Measurements from ENCODE around the gene MELK. TPM values are rescaled to one million over a fixed set of nuclear protein-coding genes. Genes with fewer than 3 reads are reported as not detected.

Gene MELK
- total RNA-seq, 1 donor from 2014 or later = 1.2 TPM

DNA sequence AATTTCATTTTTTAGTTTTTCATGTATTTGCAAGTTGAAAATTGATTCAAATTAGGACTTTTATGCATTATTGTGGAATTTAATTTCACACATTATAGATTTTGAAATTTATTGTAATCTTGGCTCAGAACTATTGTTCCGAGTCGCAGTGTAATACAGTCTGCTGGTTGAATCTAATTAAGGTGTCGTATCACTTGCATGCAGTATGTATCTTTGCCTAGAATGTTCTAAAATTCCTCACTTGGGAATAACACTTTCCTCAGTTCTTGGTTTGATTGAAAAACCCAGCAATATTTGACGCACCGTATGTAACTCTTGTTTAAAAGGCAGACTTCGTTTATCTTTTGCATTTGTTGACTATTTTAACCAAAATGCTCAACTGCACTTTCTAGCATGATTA, 49.4 kb downstream of the MELK start:
- H3K36me3 Mint-ChIP-seq (ENCODE audit: low read depth) = no peaks in the 10 kb centered on the region

DNA sequence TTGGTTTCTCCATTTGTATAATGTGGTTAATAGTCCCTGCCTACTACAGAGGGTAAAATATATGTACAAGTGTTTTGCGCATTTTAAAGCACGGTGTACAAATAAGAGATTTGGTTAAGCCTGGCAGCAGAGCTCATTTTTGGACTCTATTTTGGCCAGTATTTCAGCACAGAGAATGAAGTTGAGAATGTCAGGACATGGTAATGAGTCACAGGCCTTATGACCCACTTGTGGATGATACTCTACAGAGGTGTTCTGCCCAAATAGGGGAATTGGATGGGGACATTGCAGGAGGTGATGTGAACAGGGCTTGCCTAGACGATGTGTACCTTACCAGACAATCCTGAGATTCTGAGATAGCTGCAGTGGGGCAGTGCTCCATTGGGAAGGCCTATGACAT, 50.6 kb downstream of the MELK start:
- ChIA-PET CTCF (no interaction called here), POLR2A (no interaction called here)
- ATAC-seq (ENCODE audit: low read depth) (no peak), DNase-seq (no peak)
- Mint-ChIP-seq H3K36me3 (ENCODE audit: low read depth) (no peaks in the 10 kb centered on the region), H3K4me1 (no peaks in the 10 kb centered on the region), H3K4me3 (no peak overlapping the region), H3K9me3 (no peaks in the 10 kb centered on the region), H3K27me3 (no peaks in the 10 kb centered on the region), H3K27ac (no peak overlapping the region)
- intact Hi-C loops (cut with micrococcal nuclease) = loop anchor here (5.0 kb wide), 1 partner anchor 39 kb away; no protein-coding TSS in a partner anchor
- TF ChIP-seq, protein P1, sequence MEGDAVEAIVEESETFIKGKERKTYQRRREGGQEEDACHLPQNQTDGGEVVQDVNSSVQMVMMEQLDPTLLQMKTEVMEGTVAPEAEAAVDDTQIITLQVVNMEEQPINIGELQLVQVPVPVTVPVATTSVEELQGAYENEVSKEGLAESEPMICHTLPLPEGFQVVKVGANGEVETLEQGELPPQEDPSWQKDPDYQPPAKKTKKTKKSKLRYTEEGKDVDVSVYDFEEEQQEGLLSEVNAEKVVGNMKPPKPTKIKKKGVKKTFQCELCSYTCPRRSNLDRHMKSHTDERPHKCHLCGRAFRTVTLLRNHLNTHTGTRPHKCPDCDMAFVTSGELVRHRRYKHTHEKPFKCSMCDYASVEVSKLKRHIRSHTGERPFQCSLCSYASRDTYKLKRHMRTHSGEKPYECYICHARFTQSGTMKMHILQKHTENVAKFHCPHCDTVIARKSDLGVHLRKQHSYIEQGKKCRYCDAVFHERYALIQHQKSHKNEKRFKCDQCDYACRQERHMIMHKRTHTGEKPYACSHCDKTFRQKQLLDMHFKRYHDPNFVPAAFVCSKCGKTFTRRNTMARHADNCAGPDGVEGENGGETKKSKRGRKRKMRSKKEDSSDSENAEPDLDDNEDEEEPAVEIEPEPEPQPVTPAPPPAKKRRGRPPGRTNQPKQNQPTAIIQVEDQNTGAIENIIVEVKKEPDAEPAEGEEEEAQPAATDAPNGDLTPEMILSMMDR (IDR thresholded peaks at IDR 0.05) = no peak

More for the DNA sequence above, 49.4 kb downstream of the MELK start:
- ATAC-seq (ENCODE audit: low read depth) (no peak), DNase-seq (no peak)
- H3K4me1 Mint-ChIP-seq = no peaks in the 10 kb centered on the region
- H3K4me3 Mint-ChIP-seq = no peak overlapping the region
- H3K27me3 Mint-ChIP-seq = no peaks in the 10 kb centered on the region
- ChIA-PET POLR2A (no interaction called here), CTCF (interaction anchor here (1.9 kb wide), 1 partner anchor 10 kb away, joined by 6 read pairs; no protein-coding TSS in a partner anchor)
- no peaks in the 10 kb centered on the region for H3K9me3 Mint-ChIP-seq
- H3K27ac Mint-ChIP-seq = no peak overlapping the region
- TF ChIP-seq, protein P1 (IDR thresholded peaks at IDR 0.05) = no peak
- intact Hi-C loops (cut with micrococcal nuclease) = loop anchor here (5.0 kb wide), 1 partner anchor 40 kb away; no protein-coding TSS in a partner anchor

DNA sequence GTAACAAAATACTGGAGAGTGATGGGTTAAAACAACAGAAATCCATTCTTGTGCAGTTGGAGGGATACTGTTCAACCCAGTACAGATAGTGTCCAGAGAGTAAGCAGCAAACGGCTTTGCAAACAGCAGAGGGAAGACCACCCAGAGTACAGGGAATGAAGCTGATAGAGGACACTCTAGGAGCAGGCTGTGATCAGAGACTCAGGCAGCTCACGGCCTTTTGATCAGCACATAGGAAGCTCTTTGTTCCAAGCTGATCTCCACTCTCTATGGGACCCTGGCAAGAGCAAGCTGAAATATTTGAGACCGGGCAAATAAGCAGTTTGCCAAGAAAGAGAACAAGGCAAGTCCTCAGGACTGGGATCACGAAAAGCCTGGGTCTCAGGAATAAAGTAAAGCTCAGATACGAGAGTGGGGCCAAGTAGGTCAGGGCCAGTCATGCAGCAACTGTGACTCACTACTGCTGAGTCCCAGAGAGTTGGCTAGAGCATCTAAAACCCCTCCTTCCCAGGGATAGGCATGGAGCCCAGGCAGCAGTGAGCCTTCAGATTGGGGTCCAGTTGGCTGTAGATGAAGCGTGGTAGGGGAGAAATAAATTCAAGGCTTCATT, 52.4 kb downstream of the MELK start:
- TF ChIP-seq, protein P1 (IDR thresholded peaks at IDR 0.05) = no peak
- intact Hi-C loops (cut with micrococcal nuclease) = no loop called here
- Mint-ChIP-seq H3K4me3 (no peak overlapping the region), H3K9me3 (no peaks in the 10 kb centered on the region), H3K4me1 (no peaks in the 10 kb centered on the region), H3K27me3 (no peaks in the 10 kb centered on the region), H3K27ac (no peak overlapping the region), H3K36me3 (ENCODE audit: low read depth) (no peaks in the 10 kb centered on the region)
- CTCF ChIA-PET = interaction anchor here (1.0 kb wide), 1 partner anchor 103 kb away, joined by 3 read pairs; no protein-coding TSS in a partner anchor
- DNase-seq = no peak
- POLR2A ChIA-PET = no interaction called here
- ATAC-seq (ENCODE audit: low read depth) = no peak

DNA sequence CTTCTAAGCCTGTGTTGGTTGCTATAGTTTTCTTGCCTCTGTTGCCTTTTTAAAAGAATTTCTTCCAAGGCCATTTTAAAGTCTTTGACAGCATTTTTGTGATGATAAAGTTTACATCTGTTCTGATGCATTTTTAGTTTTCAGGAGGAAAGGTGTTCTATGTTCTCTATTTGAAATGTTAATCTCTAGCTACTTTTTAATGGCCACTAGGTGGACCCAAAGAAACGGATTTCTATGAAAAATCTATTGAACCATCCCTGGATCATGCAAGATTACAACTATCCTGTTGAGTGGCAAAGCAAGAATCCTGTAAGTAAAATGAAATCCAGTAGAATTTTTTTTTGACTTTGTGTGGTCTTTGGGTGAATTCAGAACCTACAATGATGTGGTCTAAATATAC, 60.2 kb downstream of the MELK start:
- no peak overlapping the region for H3K4me3 Mint-ChIP-seq
- H3K9me3 Mint-ChIP-seq = no peaks in the 10 kb centered on the region
- intact Hi-C loops (cut with micrococcal nuclease) = loop anchor here (1.0 to 10.0 kb wide), 6 partner anchors 96 to 876 kb away; no protein-coding TSS in a partner anchor
- no peak for DNase-seq
- H3K4me1 Mint-ChIP-seq = no peaks in the 10 kb centered on the region
- no peak for ATAC-seq (ENCODE audit: low read depth)
- no peak overlapping the region for H3K27ac Mint-ChIP-seq
- no peaks in the 10 kb centered on the region for H3K36me3 Mint-ChIP-seq (ENCODE audit: low read depth)
- ChIA-PET CTCF (interaction anchor here (0.6 to 1.9 kb wide), 16 partner anchors 9 to 762 kb away, joined by 3 to 37 read pairs (median 3); no protein-coding TSS in a partner anchor), POLR2A (interaction anchor here (1.0 to 1.4 kb wide), 2 partner anchors 96 to 98 kb away, joined by 3 to 5 read pairs; no protein-coding TSS in a partner anchor)
- no peaks in the 10 kb centered on the region for H3K27me3 Mint-ChIP-seq
- TF ChIP-seq, protein P1 (IDR thresholded peaks at IDR 0.05) = peak; percentile 24

DNA sequence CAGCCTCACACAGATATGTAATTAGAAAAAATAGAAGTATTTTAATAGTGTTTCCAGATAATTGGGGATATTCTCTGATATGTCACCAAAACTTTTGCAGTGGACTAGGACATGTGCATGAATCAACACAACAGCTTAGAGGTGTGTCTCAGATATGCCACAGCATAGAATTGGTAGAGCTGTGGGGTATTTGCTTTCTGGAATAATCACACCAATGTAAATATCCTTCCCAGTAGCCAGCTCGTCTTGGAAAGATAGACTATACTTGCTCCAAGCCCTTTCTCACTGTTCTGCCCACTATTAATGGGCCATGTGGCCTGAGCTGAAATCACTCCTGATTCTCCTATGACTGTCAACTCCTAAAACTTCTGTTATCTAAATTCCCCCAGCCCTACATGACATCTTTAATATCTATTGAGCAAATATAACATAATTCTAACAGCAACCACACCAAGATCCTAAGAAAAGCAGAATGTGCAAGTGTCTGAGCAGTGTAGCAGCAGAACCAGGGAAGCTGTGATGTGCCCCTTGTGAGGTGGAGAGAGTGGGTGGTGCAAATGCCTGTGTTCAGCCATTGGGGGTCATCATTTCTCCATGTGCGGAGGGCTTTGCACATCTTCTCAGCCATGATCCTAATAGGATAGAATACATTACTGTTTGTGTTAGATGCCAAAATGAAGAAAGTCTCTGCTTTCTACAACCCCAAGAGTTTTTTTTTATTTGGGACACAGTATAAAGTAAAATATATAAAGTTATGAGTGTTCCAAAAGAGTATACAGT, 65.0 kb downstream of the MELK start:
- Mint-ChIP-seq H3K27ac (no peak overlapping the region), H3K4me1 (peaks cover 25% of the 10 kb centered on the region), H3K9me3 (no peaks in the 10 kb centered on the region), H3K4me3 (no peak overlapping the region), H3K36me3 (ENCODE audit: low read depth) (no peaks in the 10 kb centered on the region), H3K27me3 (no peaks in the 10 kb centered on the region)
- ChIA-PET POLR2A (no interaction called here), CTCF (interaction anchor here (1.2 to 5.6 kb wide), 2 partner anchors 93 to 105 kb away, joined by 4 to 49 read pairs; no protein-coding TSS in a partner anchor)
- TF ChIP-seq, protein P1 (IDR thresholded peaks at IDR 0.05) = no peak
- DNase-seq (no peak), ATAC-seq (ENCODE audit: low read depth) (no peak)
- intact Hi-C loops (cut with micrococcal nuclease) = loop anchor here (1.0 to 10.0 kb wide), 3 partner anchors 92 to 777 kb away; no protein-coding TSS in a partner anchor

Data from activated B cell treated with CpG ODN at 0.5 μM for 24 hours (primary cell).